Trophoblast cell (in vitro differentiated cells and primary cell): ENCODE measurements around the gene C6orf141.
"Not testable (repeated sequence)": the region's sequence is repeated elsewhere in the genome, so short reads cannot be mapped to it uniquely, and the experiment has no call there.

Experiments used
- DNase-seq, 2 donors: peaks; one replicate each; pipeline ENCODE4 v3.0.0-alpha.2; 2016
- H2AFZ ChIP-seq: 2 replicates; pipeline ENCODE4 v1.6.1; 2013; ENCODE audit warnings: low read length, moderate library complexity, mild to moderate bottlenecking; ENCODE audit not compliant: insufficient read depth, poor library complexity
- H2AK5ac ChIP-seq: 2 replicates; pipeline ENCODE4 v1.6.1; 2013; ENCODE audit warnings: mild to moderate bottlenecking, low read length
- H2BK120ac ChIP-seq: 2 replicates; pipeline ENCODE4 v1.6.1; 2013; ENCODE audit warnings: low read length, mild to moderate bottlenecking, moderate library complexity; ENCODE audit not compliant: insufficient read depth, poor library complexity
- H2BK12ac ChIP-seq: 2 replicates; pipeline ENCODE4 v1.6.1; 2013; ENCODE audit warnings: mild to moderate bottlenecking, low read length, moderate library complexity
- H2BK5ac ChIP-seq: 2 replicates; pipeline ENCODE4 v1.6.1; 2013; ENCODE audit warnings: low read length, low read depth, moderate library complexity, mild to moderate bottlenecking; ENCODE audit not compliant: poor library complexity
- H3K14ac ChIP-seq: 2 replicates; pipeline ENCODE4 v1.6.1; 2013; ENCODE audit warnings: mild to moderate bottlenecking, low read length
- H3K18ac ChIP-seq: 2 replicates; pipeline ENCODE4 v1.6.1; 2013; ENCODE audit warnings: mild to moderate bottlenecking, low read length
- H3K23ac ChIP-seq: 2 replicates; pipeline ENCODE4 v1.6.1; 2013; ENCODE audit warnings: low read length
- H3K27ac ChIP-seq: 2 replicates; pipeline ENCODE4 v1.5.1; 2013; ENCODE audit warnings: low read depth, mild to moderate bottlenecking, inconsistent platforms, low read length, moderate library complexity
- H3K27me3 ChIP-seq: 2 replicates; pipeline ENCODE4 v1.6.1; 2013; ENCODE audit warnings: inconsistent platforms, mild to moderate bottlenecking, low read length, moderate library complexity; ENCODE audit not compliant: insufficient read depth
- H3K36me3 ChIP-seq, 2 experiments: 1 replicate in 1 of 2; 2 replicates in 1 of 2; pipeline ENCODE4 v1.6.1; 2013; ENCODE audit warnings: low read length in 2 of 2, mild to moderate bottlenecking in 2 of 2, moderate library complexity in 1 of 2; ENCODE audit not compliant: insufficient read depth in 2 of 2, control insufficient read depth in 1 of 2
- H3K4ac ChIP-seq: 2 replicates; pipeline ENCODE4 v1.6.1; 2013; ENCODE audit warnings: low read depth, mild to moderate bottlenecking, low read length, moderate library complexity
- H3K4me1 ChIP-seq, 2 experiments: 1 replicate in 1 of 2; 2 replicates in 1 of 2; pipeline ENCODE4 v1.6.1; 2013; ENCODE audit warnings: low read length in 2 of 2, mild to moderate bottlenecking in 2 of 2, moderate library complexity in 1 of 2; ENCODE audit not compliant: insufficient read depth in 2 of 2, control insufficient read depth in 1 of 2
- H3K4me2 ChIP-seq: 2 replicates; pipeline ENCODE4 v1.6.1; 2013; ENCODE audit warnings: inconsistent platforms, mild to moderate bottlenecking, low read length, moderate library complexity
- H3K4me3 ChIP-seq: 2 replicates; pipeline ENCODE4 v1.5.1; 2013; ENCODE audit warnings: mild to moderate bottlenecking, low read depth, low read length, inconsistent platforms
- H3K79me1 ChIP-seq: one replicate; pipeline ENCODE4 v1.6.1; 2013; ENCODE audit warnings: low read length
- H3K79me2 ChIP-seq: 2 replicates; pipeline ENCODE4 v1.6.1; 2013; ENCODE audit warnings: low read length, mild to moderate bottlenecking; ENCODE audit not compliant: control insufficient read depth, insufficient read depth, poor library complexity
- H3K9ac ChIP-seq: 2 replicates; pipeline ENCODE4 v1.6.1; 2013; ENCODE audit warnings: mild to moderate bottlenecking, low read length
- H3K9me3 ChIP-seq: 2 replicates; pipeline ENCODE4 v1.6.1; 2013; ENCODE audit warnings: low read depth, mild to moderate bottlenecking, control low read depth, inconsistent platforms, low read length; ENCODE audit not compliant: insufficient read depth
- H4K12ac ChIP-seq: 2 replicates; pipeline ENCODE4 v1.6.1; 2013; ENCODE audit warnings: low read depth, mild to moderate bottlenecking, low read length, moderate library complexity
- H4K8ac ChIP-seq: 2 replicates; pipeline ENCODE4 v1.6.1; 2013; ENCODE audit warnings: low read depth, mild to moderate bottlenecking, low read length, moderate library complexity
- H4K91ac ChIP-seq: one replicate; pipeline ENCODE4 v1.6.1; 2013; ENCODE audit warnings: low read depth, mild to moderate bottlenecking, low read length, moderate library complexity
- WGBS: extraction: QIAGEN DNeasy Blood & Tissue Kit; methylation state at CpG from one replicate; pipeline ENCODE4 v1.1.7; 2013; ENCODE audit warnings: missing lambda C conversion rate; ENCODE audit not compliant: insufficient read length, insufficient coverage; ENCODE audit errors: extremely low coverage; 5-methylcytosine and 5-hydroxymethylcytosine counted together

Gene C6orf141

DNA sequence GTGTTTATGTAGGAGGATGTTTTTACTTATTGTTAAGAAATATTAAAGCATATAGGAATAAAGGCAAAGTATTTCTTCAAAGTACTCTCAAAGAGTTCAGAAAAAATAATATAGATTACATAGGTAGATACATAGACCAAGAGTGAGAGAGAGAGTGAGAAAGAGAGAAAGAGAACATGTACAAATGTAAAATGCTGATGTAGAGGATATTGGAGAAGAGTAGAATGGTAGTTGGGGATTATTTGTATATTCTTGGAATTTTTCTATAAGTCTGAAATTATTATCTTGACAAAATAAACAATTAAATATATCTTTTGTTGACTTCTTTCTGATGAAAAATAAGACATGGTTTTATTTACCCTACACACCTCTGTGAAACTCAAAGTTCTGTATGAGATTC lies 29.2 kb downstream of the C6orf141 start:
- Histone ChIP-seq H3K27me3 (no peaks in the 10 kb centered on the region), H3K79me2 (no peaks in the 10 kb centered on the region), H3K4me1 (no peaks in the 10 kb centered on the region), H3K14ac (no peak overlapping the region), H2BK12ac (no peak overlapping the region), H3K4me2 (no peak overlapping the region), H2AFZ (no peak overlapping the region), H2AK5ac (no peak overlapping the region), H3K4me3 (no peak overlapping the region), H3K9ac (no peak overlapping the region), H3K9me3 (peaks cover 2% of the 10 kb centered on the region), H4K91ac (no peak overlapping the region), H2BK120ac (no peak overlapping the region), H3K79me1 (no peaks in the 10 kb centered on the region), H3K36me3 (no peaks in the 10 kb centered on the region), H4K8ac (no peak overlapping the region), H2BK5ac (no peak overlapping the region), H3K4ac (no peak overlapping the region), H3K27ac (no peak overlapping the region), H4K12ac (no peak overlapping the region), H3K23ac (no peak overlapping the region), H3K18ac (no peak overlapping the region)
- DNase-seq, result no peak

GRCh38 chr6:49582529-49582928 lies 32.1 kb downstream of the C6orf141 start:
- Histone ChIP-seq H4K91ac (no peak overlapping the region), H2AFZ (no peak overlapping the region), H3K4me3 (no peak overlapping the region), H3K4me1 (no peaks in the 10 kb centered on the region), H3K18ac (no peak overlapping the region), H3K9ac (no peak overlapping the region), H4K12ac (no peak overlapping the region), H3K79me1 (no peaks in the 10 kb centered on the region), H3K79me2 (no peaks in the 10 kb centered on the region), H3K9me3 (peaks cover 2% of the 10 kb centered on the region), H2AK5ac (no peak overlapping the region), H3K14ac (no peak overlapping the region), H3K23ac (no peak overlapping the region), H3K36me3 (no peaks in the 10 kb centered on the region), H3K4me2 (no peak overlapping the region), H3K27me3 (no peaks in the 10 kb centered on the region), H2BK5ac (no peak overlapping the region), H2BK120ac (no peak overlapping the region), H4K8ac (no peak overlapping the region), H3K4ac (no peak overlapping the region), H2BK12ac (no peak overlapping the region), H3K27ac (no peak overlapping the region)
- no peak for DNase-seq
- no CpG with 5 or more reads among the region's 1 CpG for WGBS

DNA sequence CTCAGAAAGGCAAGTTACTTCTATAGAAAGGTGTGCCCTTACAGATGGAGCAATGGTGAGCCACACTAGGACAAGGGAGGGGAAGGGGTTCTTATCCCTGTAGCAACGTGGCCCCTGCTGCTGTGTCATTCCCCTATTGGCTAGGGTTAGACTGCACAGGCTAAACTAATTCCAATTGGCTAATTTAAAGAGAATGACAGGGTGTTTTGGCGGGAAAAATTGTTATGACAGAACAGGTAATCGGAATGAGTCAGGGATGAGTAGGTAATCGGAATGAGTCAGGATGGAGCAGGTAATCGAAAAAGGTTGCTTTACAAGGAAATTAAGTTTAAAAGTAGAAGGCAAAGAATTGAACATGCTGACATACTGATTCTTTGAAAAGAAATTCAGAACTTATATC lies 36.8 kb downstream of the C6orf141 start:
- H2BK12ac ChIP-seq, H3K23ac ChIP-seq, H3K14ac ChIP-seq, H3K36me3 ChIP-seq, H2AFZ ChIP-seq, H3K79me2 ChIP-seq, H3K9me3 ChIP-seq, H3K27ac ChIP-seq, H3K4me1 ChIP-seq, H2BK120ac ChIP-seq, H4K12ac ChIP-seq, H3K4me2 ChIP-seq, DNase-seq, H3K4ac ChIP-seq, H3K27me3 ChIP-seq, H4K91ac ChIP-seq, H4K8ac ChIP-seq, H2BK5ac ChIP-seq, H3K79me1 ChIP-seq, H2AK5ac ChIP-seq, H3K9ac ChIP-seq, H3K18ac ChIP-seq, H3K4me3 ChIP-seq: not testable (repeated sequence)
- WGBS, result no CpG with 5 or more reads among the region's 5 CpGs
